ENCODE data around the gene PRMT9. TPM values are rescaled to one million over a fixed set of nuclear protein-coding genes. Genes with fewer than 3 reads are reported as not detected.

PRMT9 gene
- total RNA-seq, 1 experiment from 2014 or later: 10.5 TPM

DNA sequence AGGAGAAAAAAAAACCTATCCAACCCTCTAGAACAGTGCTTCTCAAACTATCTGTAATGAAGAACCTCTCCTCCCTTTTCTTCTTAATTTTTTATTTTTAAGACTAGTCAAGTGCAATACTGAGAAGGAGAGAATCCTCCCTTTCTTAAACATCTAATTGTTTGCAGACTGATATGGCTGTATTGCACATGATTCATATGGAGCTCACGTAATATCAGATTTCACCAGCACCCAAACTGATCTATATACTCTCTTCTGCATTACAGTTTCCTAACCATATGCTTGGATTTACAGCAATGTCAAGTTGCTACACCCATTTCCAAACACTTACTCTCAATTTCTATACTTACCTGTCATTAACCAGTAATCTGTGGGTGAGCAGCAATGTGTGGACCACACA is 9.5 kb downstream of the PRMT9 start:
- H3K18ac ChIP-seq (ENCODE audit: insufficient read length, low read depth, low read length): no peak overlapping the region
- TF ChIP-seq, protein P1, sequence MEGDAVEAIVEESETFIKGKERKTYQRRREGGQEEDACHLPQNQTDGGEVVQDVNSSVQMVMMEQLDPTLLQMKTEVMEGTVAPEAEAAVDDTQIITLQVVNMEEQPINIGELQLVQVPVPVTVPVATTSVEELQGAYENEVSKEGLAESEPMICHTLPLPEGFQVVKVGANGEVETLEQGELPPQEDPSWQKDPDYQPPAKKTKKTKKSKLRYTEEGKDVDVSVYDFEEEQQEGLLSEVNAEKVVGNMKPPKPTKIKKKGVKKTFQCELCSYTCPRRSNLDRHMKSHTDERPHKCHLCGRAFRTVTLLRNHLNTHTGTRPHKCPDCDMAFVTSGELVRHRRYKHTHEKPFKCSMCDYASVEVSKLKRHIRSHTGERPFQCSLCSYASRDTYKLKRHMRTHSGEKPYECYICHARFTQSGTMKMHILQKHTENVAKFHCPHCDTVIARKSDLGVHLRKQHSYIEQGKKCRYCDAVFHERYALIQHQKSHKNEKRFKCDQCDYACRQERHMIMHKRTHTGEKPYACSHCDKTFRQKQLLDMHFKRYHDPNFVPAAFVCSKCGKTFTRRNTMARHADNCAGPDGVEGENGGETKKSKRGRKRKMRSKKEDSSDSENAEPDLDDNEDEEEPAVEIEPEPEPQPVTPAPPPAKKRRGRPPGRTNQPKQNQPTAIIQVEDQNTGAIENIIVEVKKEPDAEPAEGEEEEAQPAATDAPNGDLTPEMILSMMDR (conservative IDR thresholded peaks at IDR 0.05): no peak
- H3K79me2 ChIP-seq (ENCODE audit: insufficient read depth, low read length): no peaks in the 10 kb centered on the region
- Mint-ChIP-seq H3K27ac (no peak overlapping the region), H3K36me3 (ENCODE audit: insufficient read depth in 1 of 3, low read depth in 3 of 3) (peaks cover 11 to 26% (median 20%) of the 10 kb centered on the region in 3 experiments), H3K27me3 (ENCODE audit: low read depth) (no peaks in the 10 kb centered on the region), H3K9me3 (no peaks in the 10 kb centered on the region), H3K4me3 (no peak overlapping the region), H3K4me1 (peaks cover 1 to 2% of the 10 kb centered on the region in 2 experiments; a peak in 2 of 4 replicates)
- no peak overlapping the region for H3K4me2 ChIP-seq (ENCODE audit: insufficient read depth, insufficient read length, low read length)
- H4K5ac ChIP-seq (ENCODE audit: insufficient read length, low read depth, low read length): no peak overlapping the region
- no peak for DNase-seq
- no peak overlapping the region for H3K27ac ChIP-seq (ENCODE audit: insufficient read length, low read depth, low read length)
- WGBS (ENCODE audit: extremely low coverage, insufficient read length, low lambda C conversion rate): no CpG with 5 or more reads among the region's 1 CpG
- no peak overlapping the region for H4K8ac ChIP-seq (replicated peaks; ENCODE audit: insufficient read length, low read depth, low read length)
- no peaks in the 10 kb centered on the region for H4K20me1 ChIP-seq (ENCODE audit: control insufficient read depth, insufficient read depth, insufficient read length)
- no peak overlapping the region for H2BK20ac ChIP-seq (ENCODE audit: low read depth, low read length, poor library complexity, severe bottlenecking)
- no peak overlapping the region for H2AK5ac ChIP-seq (ENCODE audit: insufficient read length, low read length)
- no peaks in the 10 kb centered on the region for H3K9me3 ChIP-seq (ENCODE audit: control insufficient read depth, low read depth, low read length)
- H2BK120ac ChIP-seq (ENCODE audit: low read depth, low read length, poor library complexity, severe bottlenecking): no peak overlapping the region
- no peak overlapping the region for H4K91ac ChIP-seq (ENCODE audit: insufficient read length, low read depth, low read length)
- H2AFZ ChIP-seq (ENCODE audit: low read length): no peak overlapping the region
- H3K23me2 ChIP-seq (ENCODE audit: insufficient read length, low read depth, low read length, poor library complexity, severe bottlenecking): no peaks in the 10 kb centered on the region
- no peaks in the 10 kb centered on the region for H3K4me1 ChIP-seq (ENCODE audit: insufficient read depth, low read length)
- H3K27me3 ChIP-seq (ENCODE audit: insufficient read depth, low read length): no peaks in the 10 kb centered on the region
- no peak overlapping the region for H3T11ph ChIP-seq (ENCODE audit: low read length)
- H3K56ac ChIP-seq (ENCODE audit: insufficient read length, low read depth, low read length): no peak overlapping the region
- H2BK15ac ChIP-seq (ENCODE audit: low read depth, low read length): no peak overlapping the region
- no peak overlapping the region for H2BK5ac ChIP-seq (ENCODE audit: insufficient read length, low read length)
- H3K23ac ChIP-seq (ENCODE audit: insufficient read length, low read depth, low read length): no peak overlapping the region
- H3K79me1 ChIP-seq (ENCODE audit: insufficient read depth, low read depth, low read length, poor library complexity, severe bottlenecking): no peaks in the 10 kb centered on the region
- H3K9ac ChIP-seq (ENCODE audit: extremely low read depth, insufficient read length, low read length): no peak overlapping the region
- H3K14ac ChIP-seq (ENCODE audit: insufficient read depth, low read length): no peak overlapping the region
- H3K4ac ChIP-seq (ENCODE audit: low read depth, low read length): no peak overlapping the region
- no peak overlapping the region for H2BK12ac ChIP-seq (ENCODE audit: insufficient read length, low read depth, low read length)

All from H9 (cell line).